Sigmoid colon (tissue), 4 donors: ENCODE results near the gene PAK3.

ENCODE experiments used
- CTCF ChIP-seq, 4 experiments: fragments of 450-650 bp in 3 of 4; fragments of 200-600 bp in 1 of 4; IDR thresholded peaks; one replicate each; pipeline ENCODE4 v1.5.1; 2016 to 2019; ENCODE audit warnings: antibody characterized with exemption in 4 of 4, mild to moderate bottlenecking in 3 of 4, moderate library complexity in 2 of 4
- EP300 ChIP-seq, 4 donors: sonication (generic); formaldehyde crosslinking; IDR thresholded peaks; one replicate each; pipeline ENCODE4 v1.6.1; 2017; ENCODE audit warnings: antibody characterized with exemption in 4 of 4
- POLR2A ChIP-seq, 2 donors: fragments of 450-650 bp; IDR thresholded peaks; one replicate each; pipeline ENCODE4 v1.6.1; 2016; ENCODE audit warnings: antibody characterized with exemption in 2 of 2, mild to moderate bottlenecking in 2 of 2, moderate library complexity in 2 of 2
- POLR2AphosphoS5 ChIP-seq, 4 donors: sonication (generic); formaldehyde crosslinking; IDR thresholded peaks; one replicate each; pipeline ENCODE4 v1.6.1; 2017; ENCODE audit warnings: antibody characterized with exemption in 4 of 4

GRCh38 chrX:111159232-111159631 lies 63.2 kb downstream of the PAK3 start:
- TF ChIP-seq CTCF (IDR thresholded peaks at IDR 0.05), result no peak
- no peak for TF ChIP-seq POLR2A (IDR thresholded peaks at IDR 0.05)
- no peak for TF ChIP-seq EP300 (IDR thresholded peaks at IDR 0.05)
- TF ChIP-seq POLR2AphosphoS5 (IDR thresholded peaks at IDR 0.05), result no peak
